Ovary (tissue), 9 donors: ENCODE measurements around the gene STYX. TPM values are rescaled to one million over a fixed set of nuclear protein-coding genes. Genes with fewer than 3 reads are reported as not detected.

Experiments
- DNase-seq, 5 donors: peaks; one replicate each; pipeline ENCODE4 v3.0.0-alpha.2; 2019 to 2020
- H3K27ac ChIP-seq, 2 donors: fragments of 200-600 bp; one replicate each; pipeline versions ENCODE4 v1.5.1 to v1.8.0; 2019 to 2022
- H3K27me3 ChIP-seq: fragments of 200-600 bp; one replicate; pipeline ENCODE4 v1.8.0; 2022
- H3K36me3 ChIP-seq: fragments of 200-600 bp; sonication (generic); one replicate; pipeline ENCODE4 v1.5.1; 2019
- H3K4me1 ChIP-seq: one replicate; pipeline ENCODE4 v1.8.1; 2013; ENCODE audit warnings: mild to moderate bottlenecking, moderate library complexity; ENCODE audit not compliant: insufficient read depth
- H3K4me3 ChIP-seq: fragments of 200-600 bp; sonication (generic); one replicate; pipeline ENCODE4 v1.5.1; 2017
- H3K9me3 ChIP-seq, 2 donors: fragments of 200-600 bp in 1 of 2; sonication (generic) in 1 of 2; one replicate each; pipeline versions ENCODE4 v1.5.1 to v1.8.1; 2013 to 2019; ENCODE audit warnings: mild to moderate bottlenecking in 1 of 2, moderate library complexity in 1 of 2
- CTCF ChIP-seq, 3 donors: fragments of 450-650 bp in 2 of 3; fragments of 200-600 bp in 1 of 3; IDR thresholded peaks; one replicate each; pipeline versions ENCODE4 v1.5.1 to v1.8.0; 2016 to 2022; ENCODE audit warnings: antibody characterized with exemption in 3 of 3, mild to moderate bottlenecking in 1 of 3
- EP300 ChIP-seq: sonication (generic); formaldehyde crosslinking; IDR thresholded peaks from one replicate; pipeline ENCODE4 v1.6.1; 2017; ENCODE audit warnings: antibody characterized with exemption
- POLR2A ChIP-seq: fragments of 450-650 bp; IDR thresholded peaks from one replicate; pipeline ENCODE4 v1.6.1; 2017; ENCODE audit warnings: antibody characterized with exemption, mild to moderate bottlenecking, moderate library complexity
- WGBS, 3 donors: extraction: QIAGEN DNeasy Blood & Tissue Kit in 1 of 3; methylation state at CpG; one replicate each; pipeline versions ENCODE4 v1.1.5 to v1.1.7; 2013 to 2017; 5-methylcytosine and 5-hydroxymethylcytosine counted together
- intact Hi-C, 4 donors: fragments of 100-400 bp; cut with DNase I; formaldehyde crosslinking; loops; one replicate each; pipeline versions ENCODE4 v1.11.0 to v1.15.1; 2022 to 2023
- polyA plus RNA-seq, 2 donors: library from polyadenylated mRNA; stranded (reverse); fragments of 200-250 nt in 1 of 2; fragments of 350-450 nt in 1 of 2; fragmentation: Illumina TruSeq in 1 of 2; extraction: RNeasy Lipid Tissue Mini Kit (QIAGEN cat#74804) in 1 of 2; gene quantifications; one replicate each; pipeline ENCODE4 v1.2.3, GENCODE V29; 2013 to 2014
- total RNA-seq, 7 donors: library from RNA; depleted of rRNA in 2 of 7; stranded (reverse); fragments of >200 nt in 2 of 7; fragmentation: NEBNext Ultra II Directional in 3 of 7; extraction: Animal tissue kit (Norgen Biotek cat#: 25700) in 3 of 7; gene quantifications; one replicate each; pipeline versions ENCODE4 v1.1.0 to v1.2.4, GENCODE V29; 2016 to 2023
- donor health status: DM: no; HTN: no; CAD: no; lungs with moderate emphysema.
- donor health status: DM: no; HTN: no; CAD: no.
- donor health status: Bipolar disorder and iron deficiency.
- donor health status: DM: yes; HTN: yes; CAD: no.
- donor health status: DM: no; HTN: no; CAD: no.
- donor health status: DM: yes; HTN: yes; CAD: no.

The STYX gene
- total and polyA plus RNA-seq, 9 donors: 8.1 to 16.4 (median 11.3) TPM

- H3K4me3 ChIP-seq: no peak overlapping the region
- no peak overlapping the region for H3K27ac ChIP-seq
- TF ChIP-seq POLR2A: no peak
- TF ChIP-seq EP300: no peak
- no peak for TF ChIP-seq CTCF (IDR thresholded peaks at IDR 0.05)
- WGBS, 3 donors: 53 to 78% (median 69%) methylated on average over 1 of the region's 1 CpG
- no peaks in the 10 kb centered on the region for H3K4me1 ChIP-seq
- H3K36me3 ChIP-seq: no peaks in the 10 kb centered on the region
- intact Hi-C loops: no loop called here
- H3K27me3 ChIP-seq: no peaks in the 10 kb centered on the region
- no peaks in the 10 kb centered on the region for H3K9me3 ChIP-seq
- no peak for DNase-seq
These were observed 50.9 kb downstream of the STYX start for GRCh38 chr14:52780893-52781292.

- Histone ChIP-seq H3K27me3 (no peaks in the 10 kb centered on the region), H3K9me3 (no peaks in the 10 kb centered on the region), H3K4me1 (no peaks in the 10 kb centered on the region), H3K36me3 (no peaks in the 10 kb centered on the region), H3K27ac (no peak overlapping the region), H3K4me3 (no peak overlapping the region)
- intact Hi-C loops: no loop called here
- no peak for DNase-seq
- WGBS, 3 donors: 97 to 98% (median 98%) methylated on average over 1 of the region's 1 CpG
- TF ChIP-seq EP300 (no peak), CTCF (IDR thresholded peaks at IDR 0.05) (no peak), POLR2A (no peak)
These were observed 51.7 kb downstream of the STYX start for GRCh38 chr14:52781629-52782028.

GRCh38 chr14:52783206-52783605, 53.2 kb downstream of the STYX start:
- Histone ChIP-seq H3K4me1 (no peaks in the 10 kb centered on the region), H3K4me3 (no peak overlapping the region), H3K27me3 (no peaks in the 10 kb centered on the region), H3K27ac (no peak overlapping the region), H3K36me3 (no peaks in the 10 kb centered on the region), H3K9me3 (no peaks in the 10 kb centered on the region)
- 76 to 78% (median 78%) methylated on average over 1 of the region's 1 CpG for WGBS, 3 donors
- no peak for DNase-seq
- intact Hi-C loops: no loop called here
- TF ChIP-seq POLR2A (no peak), EP300 (no peak), CTCF (IDR thresholded peaks at IDR 0.05) (no peak)

GRCh38 chr14:52786887-52787286, 56.9 kb downstream of the STYX start:
- no peaks in the 10 kb centered on the region for H3K9me3 ChIP-seq
- intact Hi-C loops: no loop called here
- no peak for TF ChIP-seq EP300
- TF ChIP-seq CTCF (IDR thresholded peaks at IDR 0.05): no peak
- no peak for TF ChIP-seq POLR2A
- H3K4me1 ChIP-seq: peaks cover 1% of the 10 kb centered on the region
- H3K27me3 ChIP-seq: no peaks in the 10 kb centered on the region
- DNase-seq: no peak
- H3K27ac ChIP-seq: no peak overlapping the region
- no peaks in the 10 kb centered on the region for H3K36me3 ChIP-seq
- no peak overlapping the region for H3K4me3 ChIP-seq

GRCh38 chr14:52789118-52789517, 59.2 kb downstream of the STYX start:
- TF ChIP-seq EP300: no peak
- TF ChIP-seq CTCF (IDR thresholded peaks at IDR 0.05): no peak
- no peak for TF ChIP-seq POLR2A
- H3K27me3 ChIP-seq: no peaks in the 10 kb centered on the region
- no peaks in the 10 kb centered on the region for H3K9me3 ChIP-seq
- H3K36me3 ChIP-seq: no peaks in the 10 kb centered on the region
- H3K4me3 ChIP-seq: no peak overlapping the region
- DNase-seq: no peak
- intact Hi-C loops: no loop called here
- peaks cover 1% of the 10 kb centered on the region for H3K4me1 ChIP-seq
- H3K27ac ChIP-seq: no peak overlapping the region
- WGBS, 3 donors: 71 to 85% (median 79%) methylated on average over 2 of the region's 2 CpGs
